Stimulated activated naive B cell treated with anti-CD40 and anti-IgM and Interleukin-4, amounts not matched to agents 10 μg/mL and 1 μg/mL and 100 μg/mL, for 72 hours (primary cell): ENCODE results near the gene RUNX2.

ENCODE experiments used
- ATAC-seq, 2 donors: fragments of 150-1000 bp; cut with Tn5 transposase; replicated peaks; 2 replicates each; pipeline ENCODE4 v1.10.0; 2021; ENCODE audit warnings: moderate library complexity in 1 of 2
- DNase-seq: peaks from one replicate; pipeline ENCODE4 v3.0.0; 2021
- H3K27ac Mint-ChIP-seq: one replicate; pipeline ENCODE4 v1.8.0; 2022; ENCODE audit warnings: mild to moderate bottlenecking, mixed read lengths
- H3K27me3 Mint-ChIP-seq, 2 donors: one replicate each; pipeline ENCODE4 v1.8.0; 2022; ENCODE audit warnings: mixed read lengths in 2 of 2
- H3K36me3 Mint-ChIP-seq, 2 donors: one replicate each; pipeline ENCODE4 v1.8.0; 2022; ENCODE audit warnings: mixed read lengths in 2 of 2, mild to moderate bottlenecking in 1 of 2
- H3K4me1 Mint-ChIP-seq, 2 donors: one replicate each; pipeline ENCODE4 v1.8.0; 2022; ENCODE audit warnings: mixed read lengths in 2 of 2, mild to moderate bottlenecking in 1 of 2
- H3K4me3 Mint-ChIP-seq, 2 donors: one replicate each; pipeline ENCODE4 v1.8.0; 2022; ENCODE audit warnings: mild to moderate bottlenecking in 2 of 2, mixed read lengths in 2 of 2, moderate library complexity in 1 of 2
- H3K9me3 Mint-ChIP-seq, 2 donors: one replicate each; pipeline ENCODE4 v1.8.0; 2022; ENCODE audit warnings: mixed read lengths in 2 of 2, mild to moderate bottlenecking in 1 of 2

Gene RUNX2

GRCh38 chr6:45493761-45494160 is 165.6 kb downstream of the RUNX2 start:
- Mint-ChIP-seq H3K36me3 (no peaks in the 10 kb centered on the region), H3K4me3 (no peak overlapping the region), H3K27ac (no peak overlapping the region), H3K4me1 (peaks cover 10 to 25% of the 10 kb centered on the region in 2 donors), H3K27me3 (no peaks in the 10 kb centered on the region), H3K9me3 (no peaks in the 10 kb centered on the region)
- ATAC-seq (no peak), DNase-seq (no peak)

GRCh38 chr6:45494416-45495135 is 166.4 kb downstream of the RUNX2 start:
- DNase-seq: no peak
- Mint-ChIP-seq H3K9me3 (no peaks in the 10 kb centered on the region), H3K4me3 (no peak overlapping the region), H3K36me3 (no peaks in the 10 kb centered on the region), H3K27me3 (no peaks in the 10 kb centered on the region), H3K27ac (no peak overlapping the region), H3K4me1 (peaks cover 10 to 25% of the 10 kb centered on the region in 2 donors)
- no peak for ATAC-seq

DNA sequence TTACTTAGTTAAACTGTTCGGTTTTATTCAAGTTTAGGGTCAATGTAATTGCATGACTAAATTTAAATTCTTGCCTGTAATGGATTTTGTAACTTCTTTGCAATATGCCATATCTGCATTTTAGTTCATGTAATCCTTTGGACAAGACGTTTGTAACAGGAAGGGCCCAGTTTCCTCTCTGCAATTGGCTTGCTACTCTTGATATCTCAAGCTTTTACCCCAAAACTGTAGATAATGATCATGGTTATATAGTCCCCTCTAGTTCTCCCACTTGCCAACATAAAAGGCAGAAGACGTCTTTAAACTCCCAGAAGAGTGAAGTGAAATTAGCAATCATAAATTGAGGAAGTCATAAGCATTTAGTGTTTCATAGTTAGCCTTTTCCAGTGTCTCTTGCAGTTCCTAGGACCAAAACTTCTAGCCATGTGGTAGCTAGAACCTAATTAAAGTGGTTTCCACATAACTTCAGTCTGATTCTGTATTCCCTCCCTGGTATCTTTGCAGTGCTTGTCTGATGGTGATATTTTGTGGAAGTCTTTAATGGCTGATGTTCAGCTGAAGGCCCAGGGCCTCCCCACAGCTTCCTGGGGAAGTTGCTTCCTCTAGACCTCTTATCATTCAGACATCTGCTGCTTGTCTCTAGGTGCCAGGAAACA is 167.4 kb downstream of the RUNX2 start:
- DNase-seq: no peak
- ATAC-seq: peak; percentile 65 to 79
- Mint-ChIP-seq H3K4me1 (peaks cover 10 to 25% of the 10 kb centered on the region in 2 donors), H3K27ac (no peak overlapping the region), H3K4me3 (no peak overlapping the region), H3K27me3 (no peaks in the 10 kb centered on the region), H3K36me3 (no peaks in the 10 kb centered on the region), H3K9me3 (no peaks in the 10 kb centered on the region)

DNA sequence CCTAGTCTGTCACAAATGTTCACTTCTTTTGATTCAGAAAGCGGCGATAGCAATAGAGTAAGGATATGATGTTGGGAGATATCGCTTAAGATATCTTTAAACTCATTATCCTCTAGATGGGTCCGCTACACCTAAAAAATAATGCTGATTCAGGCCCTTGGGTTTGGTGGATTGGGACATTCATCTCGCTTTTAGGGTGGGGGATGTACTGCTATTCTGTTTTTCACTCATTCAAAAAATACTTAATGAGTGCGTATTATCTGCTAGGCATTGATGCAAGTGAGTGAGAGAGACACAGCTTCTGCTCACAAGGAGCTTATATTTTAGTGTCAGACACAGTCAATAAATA is 167.9 kb downstream of the RUNX2 start:
- Mint-ChIP-seq H3K27me3 (no peaks in the 10 kb centered on the region), H3K36me3 (no peaks in the 10 kb centered on the region), H3K4me1 (peaks cover 10 to 25% of the 10 kb centered on the region in 2 donors), H3K27ac (no peak overlapping the region), H3K4me3 (no peak overlapping the region), H3K9me3 (no peaks in the 10 kb centered on the region)
- DNase-seq (no peak), ATAC-seq (no peak)

- no peak for DNase-seq
- ATAC-seq: no peak
- Mint-ChIP-seq H3K4me3 (no peak overlapping the region), H3K36me3 (no peaks in the 10 kb centered on the region), H3K9me3 (no peaks in the 10 kb centered on the region), H3K4me1 (peaks cover 10 to 25% of the 10 kb centered on the region in 2 donors), H3K27ac (no peak overlapping the region), H3K27me3 (no peaks in the 10 kb centered on the region)
Measured at GRCh38 chr6:45498591-45498990, 170.5 kb downstream of the RUNX2 start.

DNA sequence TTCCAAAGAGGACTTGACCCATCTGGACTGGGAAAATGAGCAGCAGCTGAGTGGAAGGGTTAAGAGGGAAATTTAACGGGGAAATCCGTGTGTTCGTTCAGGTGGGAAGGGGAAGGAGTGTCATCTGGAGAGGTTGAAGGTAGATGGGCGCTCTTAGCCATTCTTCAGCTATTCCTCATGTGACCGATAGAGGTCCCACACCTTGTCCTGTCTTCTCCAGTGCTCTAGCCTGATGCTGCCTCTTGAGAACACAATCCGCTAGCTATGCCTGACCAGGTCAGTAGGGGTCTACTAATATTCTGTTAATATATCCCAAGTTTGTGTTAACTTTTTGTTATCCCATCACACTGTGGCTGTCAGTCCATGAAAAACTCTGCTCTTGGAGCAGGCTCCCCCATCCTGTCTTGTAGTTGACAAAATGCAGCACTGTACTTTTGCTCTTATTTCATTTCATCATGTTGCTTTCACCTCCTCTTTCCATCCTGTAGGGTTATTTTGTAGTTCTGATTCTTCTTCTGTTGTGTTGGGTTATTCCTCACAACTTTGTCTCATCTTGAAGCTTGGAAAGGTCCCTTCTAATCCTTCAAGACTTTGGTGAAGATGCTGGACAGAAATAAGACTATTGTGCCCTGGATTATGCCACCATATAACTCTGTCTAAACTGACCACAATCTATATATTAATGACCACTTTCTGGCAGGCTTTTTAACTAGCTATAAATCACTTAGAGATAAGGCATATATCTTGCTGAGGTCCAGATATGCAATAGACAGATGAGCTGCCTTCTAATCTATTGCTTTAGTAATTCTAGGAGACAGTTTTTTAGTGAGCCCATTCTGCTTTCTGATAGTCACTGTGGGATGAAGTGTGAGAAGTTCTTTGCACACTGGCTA is 173.0 kb downstream of the RUNX2 start:
- no peak for DNase-seq
- Mint-ChIP-seq H3K4me3 (no peak overlapping the region), H3K27me3 (no peaks in the 10 kb centered on the region), H3K36me3 (no peaks in the 10 kb centered on the region), H3K27ac (no peak overlapping the region), H3K4me1 (peaks cover 2 to 9% of the 10 kb centered on the region in 2 donors), H3K9me3 (no peaks in the 10 kb centered on the region)
- ATAC-seq: no peak

GRCh38 chr6:45502456-45502855 is 174.3 kb downstream of the RUNX2 start:
- H3K9me3 Mint-ChIP-seq: no peaks in the 10 kb centered on the region
- no peak for DNase-seq
- ATAC-seq: no peak
- H3K27me3 Mint-ChIP-seq: no peaks in the 10 kb centered on the region
- H3K4me1 Mint-ChIP-seq: no peaks in the 10 kb centered on the region
- no peak overlapping the region for H3K4me3 Mint-ChIP-seq
- no peaks in the 10 kb centered on the region for H3K36me3 Mint-ChIP-seq
- H3K27ac Mint-ChIP-seq: no peak overlapping the region

GRCh38 chr6:45504947-45505346 is 176.8 kb downstream of the RUNX2 start:
- Mint-ChIP-seq H3K36me3 (no peaks in the 10 kb centered on the region), H3K9me3 (no peaks in the 10 kb centered on the region), H3K4me3 (no peak overlapping the region), H3K27ac (no peak overlapping the region), H3K4me1 (no peaks in the 10 kb centered on the region), H3K27me3 (no peaks in the 10 kb centered on the region)
- ATAC-seq: no peak
- DNase-seq: no peak

DNA sequence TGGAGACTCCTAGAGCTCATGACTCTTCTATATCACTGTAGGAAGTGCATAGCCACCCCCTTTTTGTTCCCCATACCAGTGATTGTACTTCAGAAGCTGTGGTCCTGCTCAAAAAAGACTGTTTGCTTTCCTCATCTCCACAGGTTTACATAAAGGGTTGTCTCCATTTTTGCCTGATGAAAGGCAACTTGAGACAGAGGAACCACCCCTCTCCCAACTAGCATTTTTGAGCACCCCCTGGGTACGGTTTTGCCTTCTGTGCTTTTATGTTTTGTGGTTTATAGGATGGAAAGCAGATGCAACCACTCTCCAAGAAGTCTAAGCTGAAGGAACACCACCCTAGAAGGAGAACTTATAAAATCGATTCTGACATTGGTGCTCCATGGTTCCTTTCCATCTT is 177.3 kb downstream of the RUNX2 start:
- DNase-seq (no peak), ATAC-seq (no peak)
- Mint-ChIP-seq H3K4me1 (no peaks in the 10 kb centered on the region), H3K36me3 (no peaks in the 10 kb centered on the region), H3K27me3 (no peaks in the 10 kb centered on the region), H3K4me3 (no peak overlapping the region), H3K27ac (no peak overlapping the region), H3K9me3 (no peaks in the 10 kb centered on the region)

- H3K4me1 Mint-ChIP-seq: no peaks in the 10 kb centered on the region
- H3K27ac Mint-ChIP-seq: no peak overlapping the region
Measured at GRCh38 chr6:45507186-45507585, 179.1 kb downstream of the RUNX2 start.

DNA sequence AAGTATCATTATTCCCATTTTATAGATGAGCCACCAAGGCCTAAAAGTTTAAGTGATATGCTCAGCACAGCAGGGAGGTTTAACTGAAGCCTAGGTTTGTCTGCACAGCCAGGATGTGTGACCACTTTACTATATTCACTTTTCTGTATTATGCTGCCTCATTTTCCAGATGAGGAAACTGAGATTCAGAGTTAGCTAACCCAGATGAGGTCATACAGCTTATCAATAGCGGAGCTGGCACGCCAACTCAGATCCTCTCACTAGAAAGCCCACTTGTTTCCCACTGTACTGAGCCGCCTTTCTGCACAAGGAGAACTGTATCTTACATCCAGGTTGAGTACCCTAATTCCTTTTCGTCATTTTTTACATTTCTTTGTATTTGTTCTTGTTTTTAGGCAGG is 181.3 kb downstream of the RUNX2 start:
- H3K4me3 Mint-ChIP-seq: no peak overlapping the region
- no peak overlapping the region for H3K27ac Mint-ChIP-seq

More at GRCh38 chr6:45507186-45507585, 179.1 kb downstream of the RUNX2 start:
- DNase-seq (no peak), ATAC-seq (no peak)
- Mint-ChIP-seq H3K27me3 (no peaks in the 10 kb centered on the region), H3K36me3 (no peaks in the 10 kb centered on the region), H3K4me3 (no peak overlapping the region), H3K9me3 (no peaks in the 10 kb centered on the region)

GRCh38 chr6:45512717-45513116 is 184.6 kb downstream of the RUNX2 start:
- Mint-ChIP-seq H3K4me3 (no peak overlapping the region), H3K4me1 (peaks cover 0 to 2% of the 10 kb centered on the region in 2 donors), H3K27me3 (no peaks in the 10 kb centered on the region), H3K36me3 (no peaks in the 10 kb centered on the region), H3K27ac (no peak overlapping the region), H3K9me3 (no peaks in the 10 kb centered on the region)
- no peak for DNase-seq
- ATAC-seq: no peak

More for the DNA sequence above, 181.3 kb downstream of the RUNX2 start:
- Mint-ChIP-seq H3K9me3 (no peaks in the 10 kb centered on the region), H3K27me3 (no peaks in the 10 kb centered on the region), H3K4me1 (peaks cover 0 to under 1% of the 10 kb centered on the region in 2 donors), H3K36me3 (no peaks in the 10 kb centered on the region)
- DNase-seq: no peak
- no peak for ATAC-seq

GRCh38 chr6:45513213-45513618 is 185.1 kb downstream of the RUNX2 start:
- Mint-ChIP-seq H3K4me1 (peaks cover 0 to 2% of the 10 kb centered on the region in 2 donors), H3K36me3 (no peaks in the 10 kb centered on the region), H3K4me3 (no peak overlapping the region), H3K27me3 (no peaks in the 10 kb centered on the region), H3K9me3 (no peaks in the 10 kb centered on the region), H3K27ac (no peak overlapping the region)
- no peak for ATAC-seq
- DNase-seq: no peak

GRCh38 chr6:45513843-45514242 is 185.7 kb downstream of the RUNX2 start:
- no peaks in the 10 kb centered on the region for H3K9me3 Mint-ChIP-seq
- DNase-seq: no peak
- H3K36me3 Mint-ChIP-seq: no peaks in the 10 kb centered on the region
- no peak overlapping the region for H3K27ac Mint-ChIP-seq
- H3K4me3 Mint-ChIP-seq: no peak overlapping the region
- H3K4me1 Mint-ChIP-seq: peaks cover 0 to 2% of the 10 kb centered on the region in 2 donors
- H3K27me3 Mint-ChIP-seq: no peaks in the 10 kb centered on the region
- ATAC-seq: no peak
